ENCODE data around the gene CCR9. TPM values are rescaled to one million over a fixed set of nuclear protein-coding genes. Genes with fewer than 3 reads are reported as not detected.

Gene CCR9
- total RNA-seq, 1 donor from 2014 or later: 0.15 TPM

GRCh38 chr3:45950686-45951600 lies 64.6 kb downstream of the CCR9 start:
- ATAC-seq: no peak
- DNase-seq (ENCODE audit: low spot score): no peak

- no peak for DNase-seq (ENCODE audit: low spot score)
- ATAC-seq: no peak
These were observed 65.6 kb downstream of the CCR9 start for GRCh38 chr3:45951946-45952345.

GRCh38 chr3:45952456-45952855 lies 66.1 kb downstream of the CCR9 start:
- no peak for ATAC-seq
- DNase-seq (ENCODE audit: low spot score): no peak

Other genes starting within 250 kb of the CCR9 start
- gene SACM1L, start 197.1 kb upstream of the CCR9 start, total RNA-seq: 19.7 TPM
- gene SLC6A20, start 90.0 kb upstream of the CCR9 start, total RNA-seq: 0.08 TPM
- gene LZTFL1, start 44.4 kb upstream of the CCR9 start, total RNA-seq: 7.7 TPM
- gene CXCR6, start 56.9 kb downstream of the CCR9 start, total RNA-seq: not detected
- gene FYCO1, start 109.3 kb downstream of the CCR9 start, total RNA-seq: 16.2 TPM
- not detected for gene XCR1, start 140.9 kb downstream of the CCR9 start, total RNA-seq